Osteocyte (in vitro differentiated cells): ENCODE results near the gene CAMKMT. TPM values are rescaled to one million over a fixed set of nuclear protein-coding genes. Genes with fewer than 3 reads are reported as not detected.

Source experiments
- DNase-seq: peaks from one replicate; pipeline ENCODE4 v3.0.0; 2021; ENCODE audit warnings: mixed read lengths; ENCODE audit not compliant: unreplicated experiment; ENCODE audit errors: extremely low spot score
- H3K27ac Mint-ChIP-seq: one replicate; pipeline ENCODE4 v1.8.0; 2021; ENCODE audit warnings: mild to moderate bottlenecking, mixed read lengths; ENCODE audit not compliant: unreplicated experiment
- H3K27me3 Mint-ChIP-seq: one replicate; pipeline ENCODE4 v1.8.0; 2021; ENCODE audit warnings: mixed read lengths; ENCODE audit not compliant: unreplicated experiment
- H3K36me3 Mint-ChIP-seq: one replicate; pipeline ENCODE4 v1.8.0; 2021; ENCODE audit warnings: mixed read lengths; ENCODE audit not compliant: unreplicated experiment
- H3K4me1 Mint-ChIP-seq: one replicate; pipeline ENCODE4 v1.8.0; 2021; ENCODE audit warnings: mixed read lengths; ENCODE audit not compliant: unreplicated experiment
- H3K4me3 Mint-ChIP-seq: one replicate; pipeline ENCODE4 v1.8.0; 2021; ENCODE audit warnings: mild to moderate bottlenecking, moderate library complexity, mixed read lengths; ENCODE audit not compliant: unreplicated experiment
- H3K9me3 Mint-ChIP-seq: one replicate; pipeline ENCODE4 v1.8.0; 2021; ENCODE audit warnings: mixed read lengths; ENCODE audit not compliant: unreplicated experiment
- total RNA-seq: library from RNA; stranded (reverse); gene quantifications from 2 replicates; pipeline ENCODE4 v1.2.1, GENCODE V29; 2021
- TF ChIP-seq, protein P1 (sequence below): fragments of 200-600 bp; sonication (generic); IDR thresholded peaks from 2 replicates; pipeline ENCODE4 v1.5.0; 2021; ENCODE audit warnings: antibody characterized with exemption, mild to moderate bottlenecking, moderate library complexity

CAMKMT gene
- total RNA-seq, 1 donor from 2014 or later = 10.9 TPM

DNA sequence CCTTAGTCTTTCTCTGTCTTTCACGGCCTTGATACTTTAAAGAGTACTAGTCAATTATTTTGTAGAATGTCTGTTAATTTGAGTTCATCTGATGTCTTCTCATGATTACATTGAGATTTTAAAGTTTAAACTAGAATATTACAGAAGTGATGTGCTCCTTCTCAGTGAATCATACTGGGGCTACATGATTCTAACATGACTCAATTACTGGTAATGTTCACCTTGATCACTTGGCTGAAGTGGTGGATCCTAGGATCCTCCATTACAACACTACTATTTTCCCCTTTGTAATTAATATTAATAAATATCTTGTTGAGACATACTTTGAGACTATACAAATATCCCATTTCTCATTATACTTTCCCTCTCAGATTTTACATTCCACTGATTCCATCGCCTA, 148.5 kb downstream of the CAMKMT start:
- Mint-ChIP-seq H3K4me1 (no peaks in the 10 kb centered on the region), H3K9me3 (no peaks in the 10 kb centered on the region), H3K36me3 (no peaks in the 10 kb centered on the region), H3K4me3 (no peak overlapping the region), H3K27ac (no peak overlapping the region), H3K27me3 (no peaks in the 10 kb centered on the region)
- DNase-seq = no peak
- TF ChIP-seq, protein P1, sequence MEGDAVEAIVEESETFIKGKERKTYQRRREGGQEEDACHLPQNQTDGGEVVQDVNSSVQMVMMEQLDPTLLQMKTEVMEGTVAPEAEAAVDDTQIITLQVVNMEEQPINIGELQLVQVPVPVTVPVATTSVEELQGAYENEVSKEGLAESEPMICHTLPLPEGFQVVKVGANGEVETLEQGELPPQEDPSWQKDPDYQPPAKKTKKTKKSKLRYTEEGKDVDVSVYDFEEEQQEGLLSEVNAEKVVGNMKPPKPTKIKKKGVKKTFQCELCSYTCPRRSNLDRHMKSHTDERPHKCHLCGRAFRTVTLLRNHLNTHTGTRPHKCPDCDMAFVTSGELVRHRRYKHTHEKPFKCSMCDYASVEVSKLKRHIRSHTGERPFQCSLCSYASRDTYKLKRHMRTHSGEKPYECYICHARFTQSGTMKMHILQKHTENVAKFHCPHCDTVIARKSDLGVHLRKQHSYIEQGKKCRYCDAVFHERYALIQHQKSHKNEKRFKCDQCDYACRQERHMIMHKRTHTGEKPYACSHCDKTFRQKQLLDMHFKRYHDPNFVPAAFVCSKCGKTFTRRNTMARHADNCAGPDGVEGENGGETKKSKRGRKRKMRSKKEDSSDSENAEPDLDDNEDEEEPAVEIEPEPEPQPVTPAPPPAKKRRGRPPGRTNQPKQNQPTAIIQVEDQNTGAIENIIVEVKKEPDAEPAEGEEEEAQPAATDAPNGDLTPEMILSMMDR = no peak

- H3K36me3 Mint-ChIP-seq = no peaks in the 10 kb centered on the region
- H3K9me3 Mint-ChIP-seq = peaks cover 3% of the 10 kb centered on the region
- no peaks in the 10 kb centered on the region for H3K27me3 Mint-ChIP-seq
- H3K4me3 Mint-ChIP-seq = no peak overlapping the region
- TF ChIP-seq, protein P1 = no peak
- no peak for DNase-seq
- H3K27ac Mint-ChIP-seq = no peak overlapping the region
- no peaks in the 10 kb centered on the region for H3K4me1 Mint-ChIP-seq
These were observed 153.7 kb downstream of the CAMKMT start for GRCh38 chr2:44515416-44515815.

DNA sequence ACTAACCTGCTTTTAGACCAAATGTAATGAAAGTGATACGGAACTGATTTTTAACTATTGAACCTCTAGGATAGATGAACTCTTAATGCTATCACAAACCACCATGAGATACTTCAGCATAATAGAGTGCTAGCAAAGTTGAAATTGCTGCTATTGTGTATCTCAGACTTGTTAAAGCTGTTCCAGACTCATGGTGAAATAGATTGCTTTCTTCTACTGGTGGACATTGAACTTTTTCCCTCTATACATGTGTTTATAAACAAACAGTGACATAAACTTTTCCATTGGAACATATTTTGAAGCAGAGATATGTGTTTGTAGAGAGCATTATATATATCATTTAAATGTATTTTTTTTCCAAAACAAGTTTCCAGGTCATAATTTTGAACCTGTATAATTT, 157.3 kb downstream of the CAMKMT start:
- Mint-ChIP-seq H3K36me3 (peaks cover 6% of the 10 kb centered on the region), H3K4me1 (no peaks in the 10 kb centered on the region), H3K27me3 (no peaks in the 10 kb centered on the region), H3K27ac (no peak overlapping the region), H3K4me3 (no peak overlapping the region), H3K9me3 (peaks cover 15% of the 10 kb centered on the region)
- TF ChIP-seq, protein P1 = no peak
- no peak for DNase-seq

DNA sequence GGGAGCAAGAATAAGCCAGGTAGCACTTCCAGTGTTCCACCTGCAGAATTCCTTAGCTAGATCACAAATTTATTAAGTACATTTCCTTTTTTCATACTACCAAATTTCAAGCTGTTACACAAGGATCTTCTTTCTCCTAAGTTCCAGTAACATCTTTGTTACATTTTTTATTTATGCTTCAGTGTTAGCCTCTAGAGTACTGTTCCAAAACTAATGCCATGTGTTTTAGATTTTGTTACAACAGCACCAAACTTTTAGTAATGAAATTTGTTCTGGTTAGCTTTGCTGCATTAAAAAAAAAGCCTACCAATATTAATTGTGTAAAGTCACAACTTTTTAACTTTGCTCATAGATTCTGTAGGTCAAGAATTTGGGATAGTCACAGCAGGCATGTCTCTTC, 161.1 kb downstream of the CAMKMT start:
- H3K36me3 Mint-ChIP-seq = peaks cover 6% of the 10 kb centered on the region
- no peaks in the 10 kb centered on the region for H3K27me3 Mint-ChIP-seq
- DNase-seq = no peak
- H3K4me1 Mint-ChIP-seq = no peaks in the 10 kb centered on the region
- no peak overlapping the region for H3K4me3 Mint-ChIP-seq
- no peak overlapping the region for H3K27ac Mint-ChIP-seq
- H3K9me3 Mint-ChIP-seq = peaks cover 15% of the 10 kb centered on the region
- TF ChIP-seq, protein P1 = no peak

DNA sequence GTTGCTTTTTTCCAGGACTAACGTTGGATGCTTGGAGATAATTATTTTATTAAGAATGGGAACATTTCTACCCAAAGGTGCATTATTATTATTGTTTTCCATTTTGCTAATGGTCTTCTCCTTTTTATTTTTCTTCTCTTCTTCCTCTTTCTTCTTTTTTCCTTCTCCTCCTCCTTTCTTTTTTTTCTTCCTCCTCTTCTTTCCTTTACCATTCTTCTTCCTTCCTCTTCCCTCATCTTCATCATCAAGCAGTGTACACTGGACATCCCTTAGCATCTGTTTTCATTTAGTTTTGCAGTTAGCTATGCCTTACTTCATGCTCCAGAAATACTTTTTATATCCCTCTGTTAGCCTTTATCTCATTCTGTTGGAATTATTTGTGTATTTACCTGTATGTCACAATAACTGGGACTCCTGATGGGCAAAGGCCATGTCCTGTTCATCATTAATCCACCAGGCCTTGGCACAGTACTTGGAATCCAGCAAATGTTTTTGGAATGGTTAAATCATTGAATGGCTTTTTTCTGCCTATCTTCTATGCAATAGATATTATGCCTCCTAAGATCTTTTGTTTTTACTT, 162.7 kb downstream of the CAMKMT start:
- no peaks in the 10 kb centered on the region for H3K27me3 Mint-ChIP-seq
- TF ChIP-seq, protein P1 = no peak
- H3K4me1 Mint-ChIP-seq = peaks cover 6% of the 10 kb centered on the region
- DNase-seq = no peak
- H3K36me3 Mint-ChIP-seq = peaks cover 6% of the 10 kb centered on the region
- no peak overlapping the region for H3K4me3 Mint-ChIP-seq
- no peak overlapping the region for H3K27ac Mint-ChIP-seq
- H3K9me3 Mint-ChIP-seq = peaks cover 15% of the 10 kb centered on the region
